Tibial nerve (tissue), 3 donors: ENCODE data around the gene MYL12A.

Source experiments
- CTCF ChIP-seq, 5 experiments: fragments of 200-600 bp in 3 of 5; fragments of 450-650 bp in 2 of 5; sonication (generic) in 3 of 5; IDR thresholded peaks; one replicate each; pipeline ENCODE4 v1.5.1; 2016 to 2019; ENCODE audit warnings: antibody characterized with exemption in 5 of 5, mild to moderate bottlenecking in 3 of 5, moderate library complexity in 2 of 5
- POLR2A ChIP-seq, 2 donors: fragments of 450-650 bp; IDR thresholded peaks; one replicate each; pipeline ENCODE4 v1.6.1; 2017; ENCODE audit warnings: antibody characterized with exemption in 2 of 2, mild to moderate bottlenecking in 2 of 2, moderate library complexity in 2 of 2

GRCh38 chr18:3226048-3226447 lies 21.6 kb upstream of the MYL12A start:
- TF ChIP-seq CTCF (IDR thresholded peaks at IDR 0.05) (no peak), POLR2A (IDR thresholded peaks at IDR 0.05) (no peak)
